CD4-positive, alpha-beta T cell treated with Interferon gamma for 1 hour (primary cell): ENCODE results near the gene CLDN22.
"Not testable (repeated sequence)": the region's sequence is repeated elsewhere in the genome, so short reads cannot be mapped to it uniquely, and the experiment has no call there.

Experiments used
- DNase-seq: peaks from one replicate; pipeline ENCODE4 v3.0.0-alpha.2; 2020

CLDN22 gene

DNA sequence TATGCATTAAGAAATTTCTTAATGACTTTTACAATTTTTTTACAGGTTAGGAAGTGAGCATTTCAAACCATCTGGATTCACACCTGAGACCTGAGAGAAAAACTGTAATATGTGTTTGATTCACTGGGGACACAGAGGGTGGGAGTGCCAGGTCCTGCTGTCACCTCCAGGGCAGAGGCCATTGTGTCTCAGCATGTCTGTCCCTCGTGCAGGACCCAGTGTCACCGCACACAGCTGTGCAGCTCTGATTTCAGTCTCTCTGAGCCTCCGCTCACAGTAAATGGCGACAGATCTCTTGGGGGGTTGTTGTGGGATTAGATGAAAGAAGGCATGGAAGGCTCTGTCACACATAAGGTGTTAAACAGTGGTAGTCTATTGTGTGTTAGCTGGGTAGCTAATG is 25.2 kb upstream of the CLDN22 start:
- no peak for DNase-seq

DNA sequence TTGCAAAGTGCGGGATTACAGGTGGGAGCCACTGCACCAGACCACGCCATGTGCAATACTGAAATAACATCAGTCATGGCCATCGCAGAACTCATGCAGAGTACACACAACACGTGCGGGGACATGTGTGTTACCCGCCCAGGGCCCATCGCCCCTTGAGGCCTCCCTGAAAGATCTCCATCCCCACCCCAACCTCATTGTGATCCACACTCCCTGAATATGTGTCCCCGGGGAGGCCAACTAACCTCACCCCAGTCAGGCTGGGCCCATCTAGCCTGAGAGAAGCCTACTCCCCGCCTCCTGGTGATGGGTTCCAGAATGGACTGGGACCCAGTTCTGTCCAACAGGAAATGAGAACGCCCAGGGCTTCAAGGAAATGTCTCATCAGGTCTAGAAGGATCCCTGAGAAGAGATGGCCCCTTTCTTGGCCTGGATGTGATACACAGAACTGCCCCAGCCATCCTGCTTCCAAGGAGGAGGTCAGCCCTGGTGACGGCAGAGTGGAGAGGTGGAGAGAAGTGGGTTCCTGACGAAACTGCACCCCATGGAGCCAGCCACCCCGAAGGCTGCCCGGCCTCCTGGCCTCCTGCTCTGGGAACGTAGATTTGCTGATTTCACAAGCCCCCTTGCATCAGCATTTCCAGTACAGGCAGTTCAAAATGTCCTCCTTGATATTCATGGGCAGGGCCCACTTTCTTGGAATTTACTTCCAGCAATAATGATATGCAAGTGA is 24.6 kb upstream of the CLDN22 start:
- DNase-seq, result no peak

DNA sequence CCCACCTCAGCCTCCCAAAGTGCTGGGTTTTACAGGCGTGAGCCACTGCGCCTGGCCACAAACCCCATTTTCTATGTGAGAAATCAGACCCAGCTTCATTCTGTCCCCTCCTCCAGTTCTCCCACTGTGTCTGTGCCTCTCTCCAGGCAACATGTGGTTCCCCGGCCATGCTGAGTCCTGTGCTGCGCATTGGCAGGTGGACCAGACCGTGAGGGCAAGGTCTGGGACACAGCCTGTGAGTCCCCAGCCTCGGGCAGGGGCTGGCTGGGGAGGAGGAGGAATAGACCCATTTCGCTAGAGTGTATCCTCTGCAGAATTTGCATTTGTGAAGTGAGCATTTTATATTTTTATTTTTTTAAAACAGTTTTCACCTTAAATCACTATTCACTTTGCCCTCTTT is 23.7 kb upstream of the CLDN22 start:
- DNase-seq, result no peak

DNA sequence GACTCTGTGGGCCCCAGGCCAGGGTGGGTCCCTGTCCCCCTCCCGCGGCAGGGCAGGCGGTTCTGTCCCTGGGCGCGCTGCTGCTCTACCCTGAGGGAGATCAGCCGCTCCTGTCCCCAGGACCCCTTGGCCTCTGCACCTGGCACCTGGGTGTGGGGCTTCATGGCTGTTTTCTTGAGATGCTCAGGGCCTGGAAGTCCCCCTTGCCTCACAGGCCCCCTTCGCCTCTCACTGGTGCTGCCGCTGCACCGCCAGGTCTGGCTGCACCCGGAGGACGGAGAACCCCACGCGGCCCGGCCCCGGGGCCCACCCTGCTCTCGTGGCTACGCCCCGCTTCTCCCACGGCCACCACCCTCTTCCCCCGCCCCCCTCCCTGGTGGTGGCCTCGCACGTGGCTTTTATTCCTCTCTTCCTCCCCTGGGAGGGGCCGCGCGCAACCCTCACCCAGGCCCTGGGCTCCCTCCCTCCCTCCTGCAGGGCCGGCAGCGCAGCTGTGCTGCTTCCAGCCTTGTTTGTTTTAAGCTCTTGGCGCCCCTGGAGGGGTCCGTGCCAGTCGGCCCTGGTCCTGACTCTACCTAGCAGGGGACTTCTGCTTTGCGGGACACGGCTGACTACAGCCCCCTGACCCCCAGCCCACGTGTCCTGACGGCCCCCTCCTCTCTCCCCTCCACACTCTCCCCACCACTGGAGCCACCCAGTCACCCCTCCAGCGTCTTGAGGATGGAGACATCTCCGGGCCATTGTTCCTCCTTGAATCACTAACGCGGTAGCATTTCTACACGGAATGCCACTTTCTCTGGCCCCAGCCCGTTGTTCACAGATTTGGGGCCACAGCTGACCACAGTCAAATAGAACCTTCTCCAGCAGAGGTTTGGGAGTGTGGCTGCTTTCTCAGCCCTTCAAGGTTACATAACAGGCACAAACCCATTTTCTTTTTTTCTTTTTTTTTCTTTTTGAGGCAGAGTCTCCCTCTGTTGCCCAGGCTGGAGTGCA is 22.8 kb upstream of the CLDN22 start:
- DNase-seq, result no peak

DNA sequence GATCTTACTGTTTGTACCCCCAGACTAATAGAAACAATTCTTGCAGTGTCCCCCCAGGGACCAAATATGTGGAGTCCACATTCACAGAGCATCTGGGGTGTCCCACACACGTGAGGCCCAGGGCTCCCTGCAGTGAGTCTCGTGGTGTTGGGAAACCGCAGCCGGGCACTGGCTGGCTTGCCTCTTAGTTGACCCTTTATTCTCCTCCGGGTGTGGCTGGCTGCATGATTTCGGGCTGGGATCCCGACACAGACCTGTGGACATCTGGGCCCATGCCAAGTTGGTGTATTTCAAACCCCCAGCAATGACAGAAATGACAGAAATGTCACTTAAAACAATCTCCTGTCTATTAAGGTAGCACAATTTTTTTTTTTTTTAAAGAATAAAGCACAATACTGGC is 17.8 kb upstream of the CLDN22 start:
- DNase-seq, result no peak

DNA sequence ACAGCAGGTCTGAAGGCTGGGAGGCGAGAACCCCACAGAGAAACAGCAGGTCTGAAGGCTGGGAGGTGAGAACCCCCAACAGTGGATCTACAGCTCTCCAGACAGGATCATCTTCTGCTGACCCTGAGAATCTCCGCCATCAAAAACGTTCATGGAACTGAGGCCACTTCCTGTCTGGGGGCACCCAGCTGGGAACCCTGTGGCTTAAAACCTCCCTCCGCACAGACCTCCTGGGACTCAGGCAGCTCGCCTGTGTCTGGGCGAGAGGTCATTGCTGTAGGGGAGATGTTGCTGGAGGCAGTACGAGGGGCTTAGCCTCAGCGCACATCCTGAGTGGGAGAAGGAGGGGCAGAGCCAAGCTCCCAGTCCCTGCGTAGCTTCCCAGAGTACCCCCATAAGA is 17.3 kb upstream of the CLDN22 start:
- DNase-seq, result no peak

DNA sequence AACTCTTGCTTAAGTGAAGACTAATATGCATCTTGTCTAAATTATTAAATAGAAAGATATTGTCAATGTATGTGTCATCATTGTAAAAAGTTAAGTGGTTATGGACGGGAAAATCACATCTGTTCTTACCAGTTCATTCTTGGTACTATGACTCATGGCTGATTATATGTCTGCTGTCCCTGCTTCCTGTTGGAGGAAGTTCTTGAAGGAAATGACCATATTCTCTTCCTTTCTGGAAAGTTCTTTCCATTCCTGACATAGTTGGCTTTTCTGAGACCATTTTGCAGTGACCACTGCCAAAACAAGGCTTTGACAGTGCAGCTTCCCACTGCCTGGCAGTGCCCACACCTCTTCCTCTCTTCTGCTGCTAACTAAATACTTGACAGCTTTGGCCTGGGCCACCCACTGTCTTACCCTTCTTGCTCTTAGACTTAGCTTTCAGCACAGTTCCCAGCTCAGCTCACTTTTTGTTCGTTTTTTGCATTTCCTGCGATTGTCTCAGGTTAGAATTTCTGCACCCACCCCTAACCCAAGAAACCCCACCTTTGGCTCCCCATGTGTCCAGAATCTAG is 15.4 kb upstream of the CLDN22 start:
- no peak for DNase-seq

DNA sequence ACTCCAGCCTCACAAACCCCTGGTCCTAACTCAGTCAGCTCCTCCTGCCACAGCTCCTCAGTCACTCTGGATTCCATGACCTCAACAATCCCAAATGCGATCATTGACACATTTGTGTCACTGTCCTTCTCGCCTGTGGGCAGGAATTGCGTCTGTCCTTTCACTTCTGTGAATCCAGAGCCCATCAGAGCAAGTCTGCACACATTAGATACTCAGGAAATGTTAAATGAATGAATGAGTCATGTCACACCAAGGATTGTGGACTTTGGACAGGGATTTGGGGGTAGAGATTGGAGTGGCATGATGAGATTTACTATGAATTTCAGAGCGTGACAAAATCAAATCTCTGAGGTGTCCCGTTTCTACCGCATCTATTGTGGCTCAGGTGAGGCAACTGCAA is 13.9 kb upstream of the CLDN22 start:
- no peak for DNase-seq

DNA sequence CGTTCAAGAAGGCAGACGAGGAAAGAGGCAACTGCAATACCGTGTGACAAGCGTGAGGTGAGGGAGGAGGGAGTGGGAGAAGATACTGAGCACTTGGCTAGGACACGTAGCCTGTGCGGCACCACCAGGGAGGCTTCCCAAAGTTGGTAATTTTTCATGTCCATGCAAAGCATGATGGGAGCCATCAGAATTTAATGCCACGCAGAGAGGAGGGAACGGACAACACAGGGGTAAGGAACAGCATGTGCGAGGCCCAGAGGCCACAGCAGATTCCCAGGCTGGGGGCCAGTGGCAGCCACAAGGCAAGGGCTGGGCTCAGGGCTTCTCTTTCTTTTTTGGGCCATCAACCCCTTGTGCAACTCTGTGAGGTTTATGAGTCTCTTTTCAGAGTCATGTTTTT is 13.1 kb upstream of the CLDN22 start:
- DNase-seq, result no peak

DNA sequence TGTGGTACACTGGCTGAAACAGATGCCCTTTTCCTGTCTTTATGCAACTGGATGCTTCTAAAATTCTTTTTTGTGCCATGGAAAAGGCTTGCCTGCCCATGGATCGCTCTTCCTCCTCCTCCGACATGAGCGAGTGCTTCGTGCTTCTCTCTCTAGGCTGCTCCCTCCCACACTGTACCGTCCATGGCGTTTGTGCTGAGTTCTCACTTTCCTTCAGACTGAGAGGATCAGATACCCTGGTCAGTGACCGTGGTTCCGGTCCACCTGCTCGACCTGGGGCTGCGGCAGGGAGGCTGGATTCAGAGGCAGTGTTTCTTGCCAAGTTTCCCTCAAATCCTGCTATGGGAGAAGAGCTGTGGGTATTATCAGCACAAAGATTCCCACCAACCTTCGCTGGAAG is 12.4 kb upstream of the CLDN22 start:
- DNase-seq, result no peak

DNA sequence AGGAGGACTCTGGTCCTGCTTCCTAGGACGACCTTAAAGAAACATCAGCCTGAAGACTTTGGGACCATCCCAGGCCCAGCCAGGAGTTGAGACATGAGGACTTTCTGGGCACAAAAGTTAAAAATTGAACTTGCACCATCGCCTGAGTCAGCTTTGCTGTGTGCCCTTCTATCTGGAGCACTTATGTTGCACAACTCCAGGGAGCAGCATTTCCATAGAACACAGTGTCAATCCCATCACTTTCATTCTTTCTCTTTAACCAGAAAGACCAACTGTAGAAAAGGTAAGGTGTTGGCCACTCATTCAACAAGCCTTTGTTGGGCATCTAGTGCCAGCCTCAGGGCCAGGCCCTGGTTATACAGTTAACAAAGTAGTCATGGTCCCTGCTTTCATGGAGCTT is 10.8 kb upstream of the CLDN22 start:
- DNase-seq, result no peak

DNA sequence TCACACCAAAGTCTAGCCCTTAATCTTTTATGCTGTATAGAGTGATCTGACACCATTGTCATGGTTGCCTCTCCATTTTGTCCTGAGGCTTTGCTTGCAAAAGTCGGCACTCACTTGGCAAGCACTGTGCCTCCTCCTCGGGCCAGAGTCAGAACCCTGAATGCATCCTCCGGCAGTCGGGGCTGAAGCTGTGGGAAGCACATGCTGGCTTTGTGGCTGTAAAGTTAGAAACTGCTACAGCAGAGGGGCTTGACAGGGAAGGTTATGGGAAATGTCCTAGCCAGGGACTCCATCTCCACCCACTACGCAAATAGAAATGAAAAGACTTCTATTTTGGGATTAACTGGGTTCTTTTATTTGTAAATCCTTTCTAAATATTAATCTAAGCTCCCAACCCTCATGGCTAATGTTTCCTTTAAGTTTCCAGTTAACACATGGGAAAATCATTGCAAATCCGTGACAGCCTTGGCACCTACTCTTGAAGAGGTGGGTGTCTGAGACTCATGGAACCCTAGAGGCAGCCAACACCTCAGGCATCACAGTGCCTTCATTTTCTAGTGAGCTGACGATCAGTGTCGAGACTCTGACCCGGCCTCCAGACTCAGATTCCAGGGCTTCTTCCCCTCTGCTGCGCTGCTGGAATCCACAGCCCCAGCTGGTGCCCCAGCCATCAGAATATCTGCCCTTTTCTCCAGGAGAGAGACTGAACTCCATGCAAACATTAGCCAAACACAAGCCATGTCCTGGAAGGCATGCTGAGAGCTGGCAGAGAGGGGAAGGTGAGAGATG is 10.1 kb upstream of the CLDN22 start:
- DNase-seq, result no peak

DNA sequence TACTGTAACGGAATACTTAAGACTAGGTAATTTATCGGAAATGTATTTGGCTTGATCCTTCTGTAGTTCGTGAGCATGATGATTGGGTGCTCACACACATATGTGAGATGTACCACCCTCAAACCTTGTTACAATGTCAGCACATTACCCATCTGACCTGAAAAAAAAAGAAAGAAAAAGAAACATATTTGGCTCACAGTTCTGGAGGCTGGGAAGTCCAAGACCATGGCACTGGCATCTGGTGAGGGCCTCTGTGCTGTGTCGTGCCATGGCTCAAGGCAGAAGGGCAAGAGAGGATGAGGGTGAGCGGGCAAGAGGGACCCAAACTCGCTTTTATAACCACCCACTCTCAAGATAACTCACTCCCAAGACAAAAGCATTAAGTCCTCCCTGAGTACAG is 9.2 kb upstream of the CLDN22 start:
- no peak for DNase-seq

DNA sequence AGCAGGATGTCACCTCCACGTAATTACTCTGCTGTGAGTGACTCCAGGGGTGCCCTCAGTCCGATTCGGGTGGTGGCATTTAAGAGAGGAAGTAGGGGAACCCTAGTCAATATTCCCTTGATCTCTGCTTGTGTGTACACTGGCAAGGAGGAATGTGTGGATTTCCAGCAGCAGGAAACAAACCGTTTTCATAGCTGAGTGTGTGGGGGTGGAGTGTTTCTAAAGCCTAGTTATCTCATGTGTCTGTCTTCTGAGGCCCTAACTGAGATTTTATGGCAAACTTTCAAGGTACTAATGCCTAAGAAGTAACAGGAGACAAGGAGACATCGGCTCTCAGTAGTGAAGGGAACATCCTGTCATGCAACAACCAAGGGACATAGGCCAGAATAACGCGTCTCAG is 8.8 kb upstream of the CLDN22 start:
- no peak for DNase-seq

DNA sequence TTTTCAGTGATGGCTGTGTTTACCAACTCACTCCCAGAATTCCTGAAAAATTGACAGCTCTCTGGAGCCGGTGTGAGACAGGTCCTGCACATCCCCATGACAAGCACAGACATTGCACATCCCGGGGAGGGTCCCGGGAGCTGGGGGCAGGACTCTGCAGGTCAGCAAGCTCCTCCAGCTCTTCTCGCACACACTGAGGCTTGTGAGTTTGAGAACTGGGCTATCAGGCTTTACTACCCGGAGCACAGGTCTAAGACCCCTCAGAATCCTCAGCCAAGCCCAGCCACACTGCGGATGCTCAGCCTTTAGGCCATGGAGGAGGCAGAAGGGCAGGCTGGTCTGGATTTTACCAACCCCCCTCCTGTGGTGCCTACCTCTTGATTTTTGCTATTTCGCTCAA is 7.8 kb upstream of the CLDN22 start:
- DNase-seq, result no peak

DNA sequence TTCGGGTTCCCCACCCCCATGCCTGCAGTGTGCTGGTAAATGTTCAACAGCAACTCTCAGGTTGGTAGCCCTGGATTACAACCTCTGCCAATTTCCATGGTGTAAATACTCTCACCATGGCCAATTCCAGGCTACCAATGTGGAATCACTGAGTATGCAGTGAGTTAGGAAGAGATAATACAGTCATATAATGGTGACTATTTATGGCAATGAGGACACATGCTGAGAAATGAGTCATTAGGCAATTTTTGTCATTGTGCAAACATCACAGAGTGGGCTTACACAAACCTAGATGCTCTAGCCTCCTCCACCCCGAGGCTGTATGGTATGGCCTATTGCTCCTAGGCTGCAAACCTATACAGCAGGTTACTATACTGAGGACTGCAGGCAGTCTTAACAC is 6.8 kb upstream of the CLDN22 start:
- no peak for DNase-seq

DNA sequence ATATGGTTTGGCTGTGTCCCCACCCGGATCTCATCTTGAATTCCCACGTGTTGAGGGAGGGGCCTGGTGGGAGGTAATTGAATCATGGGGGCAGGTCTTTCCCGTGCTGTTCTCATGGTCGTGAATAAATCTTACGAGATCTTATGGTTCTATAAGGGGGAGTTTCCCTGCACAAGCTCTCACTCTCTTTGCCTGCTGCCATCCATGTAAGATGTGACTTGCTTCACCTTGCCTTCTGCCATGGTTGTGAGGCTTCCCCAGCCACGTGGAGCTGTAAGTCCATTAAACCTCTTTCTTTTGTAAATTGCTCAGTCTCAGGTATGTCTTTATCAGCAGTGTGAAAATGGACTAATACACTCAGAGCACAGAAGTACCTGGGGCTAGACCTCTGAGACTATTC is 6.3 kb upstream of the CLDN22 start:
- not testable (repeated sequence) for DNase-seq

DNA sequence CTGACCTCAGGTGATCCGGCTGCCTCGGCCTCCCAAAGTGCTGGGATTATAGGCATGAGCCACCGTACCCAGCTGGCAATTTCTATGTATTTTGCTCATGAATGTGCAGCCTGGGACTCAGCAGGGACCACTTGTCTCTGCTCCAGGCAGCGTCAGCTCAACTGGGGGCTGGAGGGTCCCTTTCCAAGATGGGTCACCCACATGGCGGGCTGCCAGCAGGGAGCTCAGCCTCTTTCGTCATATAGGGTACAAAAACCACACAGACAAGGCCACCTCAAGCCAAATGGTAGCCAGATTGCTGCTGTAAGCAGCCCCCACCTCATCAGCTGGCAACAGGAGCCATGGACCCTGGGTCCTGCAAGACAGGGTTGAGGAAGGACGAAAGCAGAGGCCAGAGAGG is 4.5 kb upstream of the CLDN22 start:
- no peak for DNase-seq

DNA sequence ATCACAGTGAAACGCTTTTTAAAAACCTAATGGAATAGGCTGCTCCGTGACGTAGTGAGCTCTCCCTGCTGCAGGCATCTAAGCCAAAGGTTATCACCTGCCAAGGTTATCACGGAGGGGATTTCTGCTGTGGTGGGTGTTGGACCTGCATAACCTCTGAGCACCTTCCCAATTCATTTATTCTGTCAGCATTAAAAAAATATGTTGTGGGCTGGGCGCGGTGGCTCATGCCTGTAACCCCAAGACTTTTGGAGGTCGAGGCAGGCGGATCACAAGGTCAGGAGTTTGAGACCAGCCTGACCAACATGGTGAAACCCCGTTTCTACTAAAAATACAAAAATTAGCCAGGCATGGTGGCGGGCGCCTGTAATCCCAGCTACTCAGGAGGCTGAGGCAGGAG is 4.0 kb upstream of the CLDN22 start:
- not testable (repeated sequence) for DNase-seq

DNA sequence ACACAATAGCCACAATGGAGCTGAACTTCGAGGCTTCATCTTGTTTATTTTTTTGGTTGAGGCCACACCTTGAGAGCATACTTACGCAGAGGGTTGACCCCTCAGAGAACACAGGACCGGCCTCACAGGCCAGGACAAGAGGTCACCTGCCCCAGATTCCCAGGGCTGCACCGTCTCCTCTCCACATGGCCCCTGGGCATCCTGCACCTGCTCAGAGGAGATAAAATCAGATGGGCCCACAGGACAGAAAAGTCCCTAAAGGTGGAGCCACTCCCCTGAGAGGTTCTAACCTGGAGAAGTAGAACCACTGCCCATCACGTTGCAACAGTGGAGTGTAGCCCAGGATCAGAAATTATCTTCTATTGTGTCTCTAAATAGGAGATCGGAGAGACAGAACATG is 3.2 kb upstream of the CLDN22 start:
- no peak for DNase-seq

DNA sequence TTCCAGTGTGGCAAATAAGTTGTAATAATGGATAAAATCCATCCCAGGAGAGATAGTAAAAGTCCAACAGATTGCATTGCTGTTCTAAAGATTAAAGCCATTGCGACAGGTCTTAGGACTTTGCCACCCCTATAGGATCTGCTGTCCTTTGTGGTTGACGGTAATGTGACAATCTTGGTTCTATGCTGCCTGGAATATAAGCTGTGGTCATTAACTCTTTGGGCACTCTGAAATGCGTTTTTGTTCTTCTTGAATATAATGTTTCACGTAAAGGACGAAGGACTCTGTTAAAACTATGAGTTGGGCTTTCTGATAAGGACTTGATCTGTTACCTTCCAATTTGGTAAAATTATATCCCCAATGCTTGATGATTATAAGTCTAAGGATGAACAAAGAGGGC is 2.2 kb upstream of the CLDN22 start, which contains the start of gene CLDN24:
TSS of gene CLDN24 (minus strand) at position 101 of the 400 bp plus-strand sequence. CDS start at position 101, 0 bp downstream.
- DNase-seq, result no peak

DNA sequence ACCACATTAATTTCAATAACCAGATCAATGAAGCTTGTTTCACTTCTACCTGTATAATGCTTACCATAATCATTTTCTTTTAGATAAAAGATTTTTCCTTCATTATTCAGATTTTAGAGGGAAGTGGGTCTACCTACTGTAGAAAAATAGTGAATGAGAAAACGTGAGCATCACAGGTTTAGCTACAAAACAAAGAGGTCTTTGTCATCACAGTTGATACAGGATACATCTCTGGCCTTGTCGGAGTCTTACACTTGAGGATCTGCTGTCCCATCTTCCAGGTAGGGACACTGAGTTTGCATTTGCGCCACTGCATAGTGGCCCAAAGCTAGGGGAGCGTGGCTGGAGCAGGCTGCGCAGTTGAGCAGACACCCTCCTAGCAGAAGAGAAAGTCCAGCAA is 1.4 kb upstream of the CLDN22 start:
- no peak for DNase-seq

DNA sequence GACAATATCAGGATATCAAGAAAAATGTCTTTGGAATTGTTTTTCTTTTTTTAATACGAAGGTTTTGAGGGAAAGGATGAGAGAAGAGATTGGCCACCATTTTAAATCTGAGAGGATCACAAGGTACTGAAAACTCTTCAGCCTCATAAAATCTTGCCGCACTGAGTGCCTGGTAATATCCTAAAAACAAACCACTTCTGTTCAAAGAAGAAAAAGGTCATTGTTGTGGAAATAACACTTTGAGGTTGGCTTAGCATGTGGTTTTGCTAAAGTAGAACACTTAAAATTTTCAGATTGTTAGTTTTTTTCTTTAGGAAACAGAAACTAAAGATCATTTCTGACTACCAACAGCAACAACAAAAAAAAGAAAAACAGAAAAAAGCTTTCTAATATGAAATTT is 1.0 kb upstream of the CLDN22 start:
- DNase-seq, result no peak
